ENCODE data around the gene DYTN. TPM values are rescaled to one million over a fixed set of nuclear protein-coding genes. Genes with fewer than 3 reads are reported as not detected.

Gene DYTN
- total and polyA plus RNA-seq, 2 experiments from 2014 or later = not detected

- Histone ChIP-seq H4K20me1 (ENCODE audit: insufficient read depth, poor library complexity, severe bottlenecking) (no peaks in the 10 kb centered on the region), H3K9me3 (ENCODE audit: low read depth) (no peaks in the 10 kb centered on the region), H3K36me3 (replicated peaks; ENCODE audit: insufficient read depth, low read depth) (no peaks in the 10 kb centered on the region), H2AFZ (no peak overlapping the region), H3K9me2 (replicated peaks; ENCODE audit: insufficient read depth) (no peaks in the 10 kb centered on the region), H3K4me1 (ENCODE audit: insufficient read depth) (no peaks in the 10 kb centered on the region), H3K79me2 (no peaks in the 10 kb centered on the region), H3K27me3 (peaks cover 8% of the 10 kb centered on the region), H3K4me3 (no peak overlapping the region), H3K4me2 (no peak overlapping the region), H3K27ac (no peak overlapping the region)
- 85% methylated on average over 1 of the region's 1 CpG for WGBS (ENCODE audit: low lambda C conversion rate, missing lambda C conversion rate)
- TF ChIP-seq EZH2phosphoT487 (IDR thresholded peaks at IDR 0.05; ENCODE audit: low read depth, severe bottlenecking, unreplicated experiment) = no peak
- TF ChIP-seq CTCF (IDR thresholded peaks at IDR 0.05; ENCODE audit: poor library complexity) = no peak
- TF ChIP-seq EZH2 (IDR thresholded peaks at IDR 0.05; ENCODE audit: borderline replicate concordance) = no peak
- no peak for DNase-seq (ENCODE audit: low spot score)
Observed at GRCh38 chr2:206635015-206635414, 83.2 kb downstream of the DYTN start.

- TF ChIP-seq EZH2 (IDR thresholded peaks at IDR 0.05; ENCODE audit: borderline replicate concordance) = no peak
- no peak for TF ChIP-seq EZH2phosphoT487 (IDR thresholded peaks at IDR 0.05; ENCODE audit: low read depth, severe bottlenecking, unreplicated experiment)
- no peak for TF ChIP-seq CTCF (IDR thresholded peaks at IDR 0.05; ENCODE audit: poor library complexity)
- H3K4me3 ChIP-seq = no peak overlapping the region
- H3K9me3 ChIP-seq (ENCODE audit: low read depth) = no peaks in the 10 kb centered on the region
- no peak overlapping the region for H3K27ac ChIP-seq
- H2AFZ ChIP-seq = no peak overlapping the region
- H3K9me2 ChIP-seq (replicated peaks; ENCODE audit: insufficient read depth) = no peaks in the 10 kb centered on the region
- H3K4me1 ChIP-seq (ENCODE audit: insufficient read depth) = no peaks in the 10 kb centered on the region
- H3K36me3 ChIP-seq (replicated peaks; ENCODE audit: insufficient read depth, low read depth) = no peaks in the 10 kb centered on the region
- 55% methylated on average over 3 of the region's 3 CpGs for WGBS (ENCODE audit: low lambda C conversion rate, missing lambda C conversion rate)
- no peak overlapping the region for H3K4me2 ChIP-seq
- H3K27me3 ChIP-seq = peaks cover 4% of the 10 kb centered on the region
- H3K79me2 ChIP-seq = no peaks in the 10 kb centered on the region
- DNase-seq (ENCODE audit: low spot score) = no peak
- no peaks in the 10 kb centered on the region for H4K20me1 ChIP-seq (ENCODE audit: insufficient read depth, poor library complexity, severe bottlenecking)
Observed at GRCh38 chr2:206631340-206631739, 86.9 kb downstream of the DYTN start.

GRCh38 chr2:206627632-206628031 lies 90.6 kb downstream of the DYTN start:
- no peak overlapping the region for H3K27ac ChIP-seq
- H3K79me2 ChIP-seq = no peaks in the 10 kb centered on the region
- no peaks in the 10 kb centered on the region for H3K27me3 ChIP-seq
- H3K9me3 ChIP-seq (ENCODE audit: low read depth) = no peaks in the 10 kb centered on the region
- no peaks in the 10 kb centered on the region for H4K20me1 ChIP-seq (ENCODE audit: insufficient read depth, poor library complexity, severe bottlenecking)
- H3K4me1 ChIP-seq (ENCODE audit: insufficient read depth) = no peaks in the 10 kb centered on the region
- H2AFZ ChIP-seq = no peak overlapping the region
- H3K9me2 ChIP-seq (replicated peaks; ENCODE audit: insufficient read depth) = no peaks in the 10 kb centered on the region
- H3K36me3 ChIP-seq (replicated peaks; ENCODE audit: insufficient read depth, low read depth) = no peaks in the 10 kb centered on the region
- DNase-seq (ENCODE audit: low spot score) = no peak
- H3K4me2 ChIP-seq = no peak overlapping the region
- H3K4me3 ChIP-seq = no peak overlapping the region
- no peak for TF ChIP-seq EZH2 (IDR thresholded peaks at IDR 0.05; ENCODE audit: borderline replicate concordance)
- no peak for TF ChIP-seq CTCF (IDR thresholded peaks at IDR 0.05; ENCODE audit: poor library complexity)
- TF ChIP-seq EZH2phosphoT487 (IDR thresholded peaks at IDR 0.05; ENCODE audit: low read depth, severe bottlenecking, unreplicated experiment) = no peak

GRCh38 chr2:206626108-206626507 lies 92.1 kb downstream of the DYTN start:
- H2AFZ ChIP-seq = no peak overlapping the region
- H3K9me2 ChIP-seq (replicated peaks; ENCODE audit: insufficient read depth) = no peaks in the 10 kb centered on the region
- TF ChIP-seq EZH2phosphoT487 (IDR thresholded peaks at IDR 0.05; ENCODE audit: low read depth, severe bottlenecking, unreplicated experiment) (no peak), EZH2 (IDR thresholded peaks at IDR 0.05; ENCODE audit: borderline replicate concordance) (no peak), CTCF (IDR thresholded peaks at IDR 0.05; ENCODE audit: poor library complexity) (no peak)
- no peak overlapping the region for H3K4me3 ChIP-seq
- H4K20me1 ChIP-seq (ENCODE audit: insufficient read depth, poor library complexity, severe bottlenecking) = no peaks in the 10 kb centered on the region
- H3K4me2 ChIP-seq = no peak overlapping the region
- 71% methylated on average over 2 of the region's 2 CpGs for whole genome bisulfite sequencing (ENCODE audit: low lambda C conversion rate, missing lambda C conversion rate)
- H3K27ac ChIP-seq = no peak overlapping the region
- no peaks in the 10 kb centered on the region for H3K36me3 ChIP-seq (replicated peaks; ENCODE audit: insufficient read depth, low read depth)
- no peaks in the 10 kb centered on the region for H3K4me1 ChIP-seq (ENCODE audit: insufficient read depth)
- DNase-seq (ENCODE audit: low spot score) = no peak
- H3K9me3 ChIP-seq (ENCODE audit: low read depth) = no peaks in the 10 kb centered on the region
- H3K79me2 ChIP-seq = no peaks in the 10 kb centered on the region
- H3K27me3 ChIP-seq = no peaks in the 10 kb centered on the region
